ENCODE measurements around the gene SKAP2. TPM values are rescaled to one million over a fixed set of nuclear protein-coding genes. Genes with fewer than 3 reads are reported as not detected.

Gene SKAP2
- polyA plus RNA-seq, 1 of the 3 experiments (the other 2 are of a cell fraction), result 0.69 TPM

- Histone ChIP-seq H3K36me3 (replicated peaks in 1 of 2; ENCODE audit: control insufficient read depth in 1 of 2, insufficient read depth in 2 of 2, low read length in 1 of 2) (no peaks in the 10 kb centered on the region), H3K4me3 (ENCODE audit: low read depth in 2 of 2, low read length in 1 of 2) (no peak overlapping the region), H4K20me1 (ENCODE audit: insufficient read depth) (no peaks in the 10 kb centered on the region), H3K4me1 (ENCODE audit: control insufficient read depth in 1 of 2, insufficient read depth in 2 of 2, low read depth in 1 of 2, low read length in 1 of 2) (peaks cover 0 to 4% of the 10 kb centered on the region in 2 experiments; a peak in 1 of 4 replicates), H3K27me3 (ENCODE audit: insufficient read depth) (no peaks in the 10 kb centered on the region), H3K9me3 (no peaks in the 10 kb centered on the region), H3K9ac (no peak overlapping the region), H3K27ac (ENCODE audit: low read depth in 2 of 2, low read length in 1 of 2) (no peak overlapping the region), H3F3A (replicated peaks; ENCODE audit: insufficient read depth) (no peaks in the 10 kb centered on the region), H3K79me2 (ENCODE audit: insufficient read depth) (no peaks in the 10 kb centered on the region), H3K9me2 (no peaks in the 10 kb centered on the region), H3K4me2 (no peak overlapping the region), H2AFZ (ENCODE audit: low read depth) (no peak overlapping the region)
- ChIA-PET CTCF (interaction anchor here (1.2 to 2.3 kb wide), 3 partner anchors 14 to 256 kb away, joined by 3 to 9 read pairs (median 4); no protein-coding TSS in a partner anchor), POLR2A (no interaction called here)
- TF ChIP-seq USF2 (IDR thresholded peaks at IDR 0.05; ENCODE audit: borderline replicate concordance, low read depth, low read length) (no peak), TAF1 (IDR thresholded peaks at IDR 0.05; ENCODE audit: borderline replicate concordance, low read depth, low read length) (no peak), TEAD4 (IDR thresholded peaks at IDR 0.05; ENCODE audit: borderline replicate concordance, insufficient read depth) (no peak), JUND (IDR thresholded peaks at IDR 0.05) (no peak), SMC3 (IDR thresholded peaks at IDR 0.05; ENCODE audit: low read depth, low read length) (no peak)
- no peak for DNase-seq
- WGBS (ENCODE audit: low lambda C conversion rate), result 24% methylated on average over 2 of the region's 4 CpGs
Observed at GRCh38 chr7:26625286-26625685, 239.1 kb downstream of the SKAP2 start.

- 56% methylated on average over 11 of the region's 12 CpGs for WGBS (ENCODE audit: low lambda C conversion rate)
- no peak overlapping the region for H3K4me3 ChIP-seq (ENCODE audit: low read depth in 2 of 2, low read length in 1 of 2)
- peaks cover 0 to 4% of the 10 kb centered on the region in 2 experiments; a peak in 1 of 4 replicates for H3K4me1 ChIP-seq (ENCODE audit: control insufficient read depth in 1 of 2, insufficient read depth in 2 of 2, low read depth in 1 of 2, low read length in 1 of 2)
- TF ChIP-seq NFIC (IDR thresholded peaks at IDR 0.05; ENCODE audit: borderline replicate concordance) (no peak), IRF3 (IDR thresholded peaks at IDR 0.05; ENCODE audit: low read depth, low read length) (no peak), EP300 (IDR thresholded peaks at IDR 0.05; ENCODE audit: borderline replicate concordance in 1 of 2, low read depth in 1 of 2, low read length in 1 of 2) (no peak), MAX (IDR thresholded peaks at IDR 0.05; ENCODE audit: low read depth) (no peak), TEAD4 (IDR thresholded peaks at IDR 0.05; ENCODE audit: borderline replicate concordance, insufficient read depth) (no peak), TCF12 (IDR thresholded peaks at IDR 0.05) (no peak), RAD21 (IDR thresholded peaks at IDR 0.05; ENCODE audit: low read length) (no peak), REST (IDR thresholded peaks at IDR 0.05; ENCODE audit: low read depth, low read length) (no peak), FOSL2 (IDR thresholded peaks at IDR 0.05; ENCODE audit: borderline replicate concordance, low read depth) (no peak), EZH2phosphoT487 (IDR thresholded peaks at IDR 0.05; ENCODE audit: borderline replicate concordance, low read depth) (no peak), MXI1 (IDR thresholded peaks at IDR 0.05; ENCODE audit: low read depth, low read length) (no peak), SMC3 (IDR thresholded peaks at IDR 0.05; ENCODE audit: low read depth, low read length) (no peak), RXRA (IDR thresholded peaks at IDR 0.05; ENCODE audit: borderline replicate concordance, low read depth) (no peak), YY1 (IDR thresholded peaks at IDR 0.05; ENCODE audit: low read depth) (no peak), ELF1 (IDR thresholded peaks at IDR 0.05) (no peak), CHD2 (IDR thresholded peaks at IDR 0.05; ENCODE audit: low read length, partially characterized antibody) (no peak), GABPA (IDR thresholded peaks at IDR 0.05; ENCODE audit: low read depth) (no peak), SIN3A (IDR thresholded peaks at IDR 0.05; ENCODE audit: borderline replicate concordance, low read depth, low read length) (no peak), RFX5 (IDR thresholded peaks at IDR 0.05; ENCODE audit: low read length) (no peak)
- H3K9me3 ChIP-seq, result no peaks in the 10 kb centered on the region
- no peaks in the 10 kb centered on the region for H3K27me3 ChIP-seq (ENCODE audit: insufficient read depth)
- H3K9ac ChIP-seq, result no peak overlapping the region
- no peaks in the 10 kb centered on the region for H3F3A ChIP-seq (replicated peaks; ENCODE audit: insufficient read depth)
- H3K27ac ChIP-seq (ENCODE audit: low read depth in 2 of 2, low read length in 1 of 2), result no peak overlapping the region
- ChIA-PET POLR2A (no interaction called here), CTCF (no interaction called here)
- H3K9me2 ChIP-seq, result no peaks in the 10 kb centered on the region
- H3K4me2 ChIP-seq, result no peak overlapping the region
- DNase-seq, result no peak
- no peaks in the 10 kb centered on the region for H4K20me1 ChIP-seq (ENCODE audit: insufficient read depth)
- H2AFZ ChIP-seq (ENCODE audit: low read depth), result no peak overlapping the region
- H3K79me2 ChIP-seq (ENCODE audit: insufficient read depth), result no peaks in the 10 kb centered on the region
- no peaks in the 10 kb centered on the region for H3K36me3 ChIP-seq (replicated peaks in 1 of 2; ENCODE audit: control insufficient read depth in 1 of 2, insufficient read depth in 2 of 2, low read length in 1 of 2)
Observed at GRCh38 chr7:26624839-26625238, 239.6 kb downstream of the SKAP2 start.
